ENCODE measurements around the gene KDM1B. TPM values are rescaled to one million over a fixed set of nuclear protein-coding genes. Genes with fewer than 3 reads are reported as not detected.

Gene KDM1B
- total and polyA plus RNA-seq, 9 of the 15 experiments (the other 6 are each of a cell fraction or from before 2014, with no cell fraction given) = 1.4 to 58.9 (median 36.3) TPM

GRCh38 chr6:18235524-18235923 is 80.3 kb downstream of the KDM1B start:
- DNase-seq (ENCODE audit: extremely low read depth in 1 of 4, low spot score in 3 of 4) = no peak
- Histone ChIP-seq H3K9me3 (replicated peaks; ENCODE audit: control insufficient read depth, insufficient read depth, low read depth, low read length) (no peaks in the 10 kb centered on the region; the same call in 1 of the 2 replicates), H2AFZ (ENCODE audit: low read depth, low read length) (no peak overlapping the region), H3K9me1 (ENCODE audit: control insufficient read depth, insufficient read depth, low read length) (no peaks in the 10 kb centered on the region), H4K20me1 (replicated peaks; ENCODE audit: control insufficient read depth, insufficient read depth, low read length) (no peaks in the 10 kb centered on the region), H3K79me2 (ENCODE audit: control insufficient read depth, insufficient read depth, low read length) (peaks cover 59% of the 10 kb centered on the region), H3K9ac (ENCODE audit: insufficient read depth in 1 of 2, low read depth in 2 of 2, low read length in 2 of 2) (no peak overlapping the region), H3K27me3 (ENCODE audit: control insufficient read depth in 2 of 2, insufficient read depth in 2 of 2, low read length in 2 of 2) (no peaks in the 10 kb centered on the region), H3K4me1 (replicated peaks in 1 of 2; ENCODE audit: control insufficient read depth in 2 of 2, insufficient read depth in 2 of 2, low read length in 2 of 2) (no peaks in the 10 kb centered on the region), H3K36me3 (ENCODE audit: control insufficient read depth, insufficient read depth, low read length) (peaks cover 75% of the 10 kb centered on the region), H3K27ac (ENCODE audit: extremely low read depth, low read depth, low read length) (no peak overlapping the region), H3K4me3 (no peak overlapping the region), H3K4me2 (ENCODE audit: insufficient read depth, low read length) (no peak overlapping the region)
- 98% methylated on average over 3 of the region's 3 CpGs for WGBS (ENCODE audit: insufficient coverage, low coverage, missing lambda C conversion rate)
- no peak for ATAC-seq
- intact Hi-C loops (cut with micrococcal nuclease) (no loop called here), in situ Hi-C loops (cut with MboI) (no loop called here)
- CTCF ChIA-PET (ENCODE audit: low intra/inter-chr PET ratio) = no interaction called here
- TF ChIP-seq CXXC5 (CRISPR knock-in tag; IDR thresholded peaks at IDR 0.05) (no peak), ZNF121 (CRISPR knock-in tag; conservative IDR thresholded peaks at IDR 0.05) (peak; percentile 93)
- no TSS peak for BruUV-seq (replicated peaks)
- FAIRE-seq = no peak
- POLR2A ChIA-PET = interaction anchor here (1.1 to 1.3 kb wide), 2 partner anchors 9 to 11 kb away, joined by 3 to 4 read pairs; no protein-coding TSS in a partner anchor

GRCh38 chr6:18237167-18237566 is 81.9 kb downstream of the KDM1B start:
- Histone ChIP-seq H3K9me1 (ENCODE audit: control insufficient read depth, insufficient read depth, low read length) (no peaks in the 10 kb centered on the region), H2AFZ (ENCODE audit: low read depth, low read length) (no peak overlapping the region), H3K27me3 (ENCODE audit: control insufficient read depth in 2 of 2, insufficient read depth in 2 of 2, low read length in 2 of 2) (no peaks in the 10 kb centered on the region), H3K9ac (ENCODE audit: insufficient read depth in 1 of 2, low read depth in 2 of 2, low read length in 2 of 2) (no peak overlapping the region), H3K9me3 (replicated peaks; ENCODE audit: control insufficient read depth, insufficient read depth, low read depth, low read length) (no peaks in the 10 kb centered on the region; the same call in 1 of the 2 replicates), H3K4me3 (no peak overlapping the region), H3K4me2 (ENCODE audit: insufficient read depth, low read length) (no peak overlapping the region), H3K79me2 (ENCODE audit: control insufficient read depth, insufficient read depth, low read length) (peaks cover 64% of the 10 kb centered on the region), H3K4me1 (replicated peaks in 1 of 2; ENCODE audit: control insufficient read depth in 2 of 2, insufficient read depth in 2 of 2, low read length in 2 of 2) (no peaks in the 10 kb centered on the region), H3K27ac (ENCODE audit: extremely low read depth, low read depth, low read length) (no peak overlapping the region), H3K36me3 (ENCODE audit: control insufficient read depth, insufficient read depth, low read length) (peaks cover 86% of the 10 kb centered on the region), H4K20me1 (replicated peaks; ENCODE audit: control insufficient read depth, insufficient read depth, low read length) (no peaks in the 10 kb centered on the region)
- no TSS peak for BruUV-seq (replicated peaks)
- no peak for TF ChIP-seq RBFOX2 (IDR thresholded peaks at IDR 0.05; ENCODE audit: low read depth, low read length)
- TF ChIP-seq RBM15 (IDR thresholded peaks at IDR 0.05; ENCODE audit: insufficient read depth, low read length) = no peak
- peak; percentile 55; the same call in 1 of the 2 replicates for TF ChIP-seq C11orf30 (IDR thresholded peaks at IDR 0.05; ENCODE audit: low read depth)
- peak; percentile 75 for TF ChIP-seq ZNF316 (IDR thresholded peaks at IDR 0.05)
- TF ChIP-seq DDX20 (tag; IDR thresholded peaks at IDR 0.05; ENCODE audit: low read depth) = no peak
- in situ Hi-C loops (cut with MboI) = no loop called here
- CTCF ChIA-PET (ENCODE audit: low intra/inter-chr PET ratio) = no interaction called here
- DNase-seq (ENCODE audit: extremely low read depth in 1 of 4, low spot score in 3 of 4) (no peak), FAIRE-seq (no peak), ATAC-seq (no peak)
- POLR2A ChIA-PET = interaction anchor here (0.5 to 1.3 kb wide), 3 partner anchors 7 to 32 kb away, joined by 4 read pairs; no protein-coding TSS in a partner anchor
- intact Hi-C loops (cut with micrococcal nuclease) = no loop called here
- 100% methylated on average over 1 of the region's 1 CpG for WGBS (ENCODE audit: insufficient coverage, low coverage, missing lambda C conversion rate)

All from K562 (cell line).